HL-60 (cell line): Measurements from ENCODE around the gene CD1D.
"Not testable (repeated sequence)": the region's sequence is repeated elsewhere in the genome, so short reads cannot be mapped to it uniquely, and the experiment has no call there.

ENCODE experiments used
- DNase-seq, 2 experiments: peaks; one replicate each; pipeline ENCODE4 v3.0.0-alpha.2; 2010 to 2020; ENCODE audit warnings: low read depth in 1 of 2, low spot score in 1 of 2
- H3K27ac ChIP-seq: fragments of 250-450 bp; sonication (Bioruptor Pico); replicated peaks from 2 replicates; pipeline ENCODE4 v1.5.1; 2020; ENCODE audit warnings: mild to moderate bottlenecking, moderate library complexity
- H3K27me3 ChIP-seq: fragments of 250-450 bp; sonication (Bioruptor Pico); 2 replicates; pipeline ENCODE4 v1.5.1; 2021; ENCODE audit warnings: mild to moderate bottlenecking, moderate library complexity; ENCODE audit not compliant: insufficient read depth, poor library complexity, severe bottlenecking
- H3K4me3 ChIP-seq: replicated peaks from 2 replicates; pipeline ENCODE4 v1.5.1; 2011; ENCODE audit warnings: mild to moderate bottlenecking, control low read depth, low read length; ENCODE audit not compliant: insufficient read depth
- GABPA ChIP-seq: IDR thresholded peaks from 2 replicates; pipeline ENCODE4 v1.6.1; 2012; ENCODE audit warnings: low read depth
- POLR2AphosphoS5 ChIP-seq: IDR thresholded peaks from 2 replicates; pipeline ENCODE4 v1.6.1; 2012; ENCODE audit warnings: low read depth
- SPI1 ChIP-seq: IDR thresholded peaks from 2 replicates; pipeline ENCODE4 v1.6.1; 2012; ENCODE audit warnings: low read depth, mild to moderate bottlenecking, borderline replicate concordance
- TF ChIP-seq, protein P1 (sequence below): IDR thresholded peaks from one replicate; pipeline ENCODE4 v1.5.1; 2011; ENCODE audit warnings: low read length, control low read depth, inconsistent platforms; ENCODE audit not compliant: insufficient read depth
- TF ChIP-seq, protein P2 (sequence below): IDR thresholded peaks from 2 replicates; pipeline ENCODE4 v1.6.1; 2012; ENCODE audit warnings: low read depth; ENCODE audit not compliant: insufficient replicate concordance

CD1D gene

DNA sequence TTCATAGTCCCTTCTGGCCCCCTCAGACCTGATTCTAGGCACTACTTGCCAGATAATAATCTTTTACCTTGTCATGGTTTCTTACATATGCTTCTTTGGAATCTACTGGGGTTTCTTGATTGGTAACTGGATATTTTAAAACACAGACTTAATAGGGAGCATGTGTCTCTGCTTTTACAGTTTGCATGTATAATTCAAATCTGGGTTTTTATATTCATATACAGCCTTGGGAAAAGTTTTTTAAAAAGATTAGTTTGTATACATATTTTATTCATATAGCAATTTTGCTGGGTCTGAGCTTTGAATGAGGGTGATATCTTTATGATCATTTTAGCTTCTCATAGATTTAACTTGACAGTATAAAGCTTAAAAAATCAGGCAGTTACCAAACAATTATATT, 21.1 kb upstream of the CD1D start:
- TF ChIP-seq POLR2AphosphoS5 (no peak), GABPA (no peak), SPI1 (no peak)
- TF ChIP-seq, protein P1, sequence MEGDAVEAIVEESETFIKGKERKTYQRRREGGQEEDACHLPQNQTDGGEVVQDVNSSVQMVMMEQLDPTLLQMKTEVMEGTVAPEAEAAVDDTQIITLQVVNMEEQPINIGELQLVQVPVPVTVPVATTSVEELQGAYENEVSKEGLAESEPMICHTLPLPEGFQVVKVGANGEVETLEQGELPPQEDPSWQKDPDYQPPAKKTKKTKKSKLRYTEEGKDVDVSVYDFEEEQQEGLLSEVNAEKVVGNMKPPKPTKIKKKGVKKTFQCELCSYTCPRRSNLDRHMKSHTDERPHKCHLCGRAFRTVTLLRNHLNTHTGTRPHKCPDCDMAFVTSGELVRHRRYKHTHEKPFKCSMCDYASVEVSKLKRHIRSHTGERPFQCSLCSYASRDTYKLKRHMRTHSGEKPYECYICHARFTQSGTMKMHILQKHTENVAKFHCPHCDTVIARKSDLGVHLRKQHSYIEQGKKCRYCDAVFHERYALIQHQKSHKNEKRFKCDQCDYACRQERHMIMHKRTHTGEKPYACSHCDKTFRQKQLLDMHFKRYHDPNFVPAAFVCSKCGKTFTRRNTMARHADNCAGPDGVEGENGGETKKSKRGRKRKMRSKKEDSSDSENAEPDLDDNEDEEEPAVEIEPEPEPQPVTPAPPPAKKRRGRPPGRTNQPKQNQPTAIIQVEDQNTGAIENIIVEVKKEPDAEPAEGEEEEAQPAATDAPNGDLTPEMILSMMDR, result no peak
- TF ChIP-seq, protein P2, sequence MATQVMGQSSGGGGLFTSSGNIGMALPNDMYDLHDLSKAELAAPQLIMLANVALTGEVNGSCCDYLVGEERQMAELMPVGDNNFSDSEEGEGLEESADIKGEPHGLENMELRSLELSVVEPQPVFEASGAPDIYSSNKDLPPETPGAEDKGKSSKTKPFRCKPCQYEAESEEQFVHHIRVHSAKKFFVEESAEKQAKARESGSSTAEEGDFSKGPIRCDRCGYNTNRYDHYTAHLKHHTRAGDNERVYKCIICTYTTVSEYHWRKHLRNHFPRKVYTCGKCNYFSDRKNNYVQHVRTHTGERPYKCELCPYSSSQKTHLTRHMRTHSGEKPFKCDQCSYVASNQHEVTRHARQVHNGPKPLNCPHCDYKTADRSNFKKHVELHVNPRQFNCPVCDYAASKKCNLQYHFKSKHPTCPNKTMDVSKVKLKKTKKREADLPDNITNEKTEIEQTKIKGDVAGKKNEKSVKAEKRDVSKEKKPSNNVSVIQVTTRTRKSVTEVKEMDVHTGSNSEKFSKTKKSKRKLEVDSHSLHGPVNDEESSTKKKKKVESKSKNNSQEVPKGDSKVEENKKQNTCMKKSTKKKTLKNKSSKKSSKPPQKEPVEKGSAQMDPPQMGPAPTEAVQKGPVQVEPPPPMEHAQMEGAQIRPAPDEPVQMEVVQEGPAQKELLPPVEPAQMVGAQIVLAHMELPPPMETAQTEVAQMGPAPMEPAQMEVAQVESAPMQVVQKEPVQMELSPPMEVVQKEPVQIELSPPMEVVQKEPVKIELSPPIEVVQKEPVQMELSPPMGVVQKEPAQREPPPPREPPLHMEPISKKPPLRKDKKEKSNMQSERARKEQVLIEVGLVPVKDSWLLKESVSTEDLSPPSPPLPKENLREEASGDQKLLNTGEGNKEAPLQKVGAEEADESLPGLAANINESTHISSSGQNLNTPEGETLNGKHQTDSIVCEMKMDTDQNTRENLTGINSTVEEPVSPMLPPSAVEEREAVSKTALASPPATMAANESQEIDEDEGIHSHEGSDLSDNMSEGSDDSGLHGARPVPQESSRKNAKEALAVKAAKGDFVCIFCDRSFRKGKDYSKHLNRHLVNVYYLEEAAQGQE, result no peak
- Histone ChIP-seq H3K4me3 (no peak overlapping the region), H3K27ac (no peak overlapping the region), H3K27me3 (no peaks in the 10 kb centered on the region)
- no peak for DNase-seq

DNA sequence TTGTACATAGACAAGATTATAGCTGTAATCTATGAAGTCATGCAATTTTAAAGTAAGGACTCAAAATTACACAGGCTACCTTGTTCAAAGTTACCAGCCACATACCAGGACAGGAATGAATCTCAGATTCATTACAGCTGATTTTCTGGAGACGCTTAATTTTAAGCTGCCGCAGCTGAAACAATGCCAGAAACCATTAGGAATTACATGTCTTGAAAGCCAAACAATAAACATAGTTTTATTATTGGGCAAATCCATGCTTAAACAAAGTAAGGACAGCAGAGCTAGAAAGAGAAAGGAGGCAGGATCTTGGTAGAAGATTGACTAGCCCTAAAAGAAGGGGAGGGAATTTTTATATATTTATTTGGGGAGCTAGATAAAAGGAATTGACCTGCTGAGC, 19.2 kb upstream of the CD1D start:
- TF ChIP-seq, protein P2, result no peak
- TF ChIP-seq GABPA (no peak), POLR2AphosphoS5 (no peak), SPI1 (no peak)
- TF ChIP-seq, protein P1, result no peak
- H3K4me3 ChIP-seq, result no peak overlapping the region
- no peak for DNase-seq
- H3K27ac ChIP-seq, result no peak overlapping the region
- H3K27me3 ChIP-seq, result no peaks in the 10 kb centered on the region

DNA sequence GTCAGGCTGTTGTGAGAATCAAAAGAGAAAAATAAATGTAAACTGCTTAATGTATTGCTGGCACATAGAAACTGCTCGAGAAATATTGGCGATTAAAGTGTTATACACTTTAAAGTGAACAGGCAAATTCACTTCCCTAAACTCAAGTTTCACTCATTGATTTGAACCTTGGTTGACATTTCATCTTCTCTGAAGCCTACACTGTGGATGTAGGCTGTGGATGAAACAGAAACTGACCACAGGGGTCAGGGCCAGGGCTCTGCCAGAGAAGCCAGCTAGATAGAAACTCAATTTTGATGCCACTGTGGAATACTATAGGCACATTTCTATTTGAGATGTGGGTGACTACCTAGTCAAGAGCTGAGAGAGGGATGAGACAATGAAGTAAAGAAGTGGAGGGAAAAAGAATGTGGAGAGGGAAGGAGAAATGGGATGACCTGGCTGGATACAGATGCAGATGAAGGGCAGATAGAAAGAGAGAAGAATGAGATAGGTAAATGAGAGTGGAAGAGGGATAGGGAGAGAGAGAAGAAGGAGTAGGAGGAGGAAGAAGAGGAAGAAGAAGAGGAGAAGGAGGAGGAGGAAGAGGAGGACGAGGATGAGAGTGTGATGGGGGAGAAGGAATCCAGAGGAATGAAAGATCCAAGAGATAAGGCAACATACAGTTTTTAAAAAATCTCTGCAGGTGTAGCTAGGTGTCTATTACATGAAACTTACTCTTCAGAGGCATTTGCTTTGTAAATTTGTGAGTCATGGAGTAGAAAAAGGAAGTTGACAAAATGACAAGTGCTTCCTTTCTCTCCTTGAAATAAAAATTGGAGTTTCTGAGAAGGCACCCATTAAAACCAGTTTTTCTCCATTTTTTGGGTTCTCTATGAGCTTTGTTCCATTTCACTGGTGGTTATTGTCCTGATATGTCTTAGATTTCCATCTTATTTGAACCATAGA, 17.4 kb upstream of the CD1D start:
- no peaks in the 10 kb centered on the region for H3K27me3 ChIP-seq
- no peak for DNase-seq

DNA sequence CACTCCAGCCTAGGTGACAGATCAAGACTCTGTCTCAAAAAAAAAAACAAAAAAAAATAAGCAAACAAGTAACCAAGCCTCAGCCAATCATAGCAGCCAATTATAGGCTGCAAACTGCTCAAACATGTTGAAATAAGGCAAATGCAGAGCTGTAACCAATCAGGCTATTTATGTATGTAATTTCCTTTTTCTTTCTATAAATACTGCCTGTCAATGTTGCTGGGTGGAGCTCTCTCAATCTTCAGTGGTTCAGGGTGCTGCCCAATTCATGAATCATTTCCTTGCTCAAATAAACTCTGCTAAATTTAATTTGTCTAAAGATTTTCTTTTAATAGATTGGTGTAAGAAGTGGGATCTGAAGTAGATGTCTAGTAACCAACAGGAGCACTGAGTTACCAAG, 11.6 kb upstream of the CD1D start:
- H3K27me3 ChIP-seq, result no peaks in the 10 kb centered on the region
- no peak for DNase-seq
- H3K27ac ChIP-seq, result no peak overlapping the region
- H3K4me3 ChIP-seq, result no peak overlapping the region
- TF ChIP-seq, protein P1, result no peak
- TF ChIP-seq, protein P2, result no peak
- TF ChIP-seq GABPA (no peak), SPI1 (no peak), POLR2AphosphoS5 (no peak)

More for the DNA sequence above, 17.4 kb upstream of the CD1D start:
- Histone ChIP-seq H3K27ac (no peak overlapping the region), H3K4me3 (no peak overlapping the region)
- TF ChIP-seq SPI1 (peak; percentile 29; the same call in 1 of the 2 replicates), POLR2AphosphoS5 (no peak)

DNA sequence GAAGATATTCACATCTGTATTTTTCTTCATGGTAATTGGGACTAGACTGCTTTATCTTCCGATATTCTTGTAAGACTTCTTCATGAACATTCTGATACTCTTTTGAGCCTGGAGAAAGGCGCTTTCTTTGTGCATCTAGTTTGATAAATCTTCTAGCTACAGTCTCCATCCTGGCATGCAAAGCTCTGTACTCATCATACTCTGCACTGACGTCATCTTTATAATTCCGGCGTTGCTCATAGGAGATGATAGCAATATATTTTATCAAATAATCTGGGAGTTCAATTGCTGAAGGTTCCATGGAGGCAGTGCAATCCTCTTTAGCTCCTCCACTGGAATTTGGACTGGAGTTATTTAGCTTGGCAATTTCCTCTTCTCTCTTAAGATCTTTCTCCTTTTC, 4.8 kb upstream of the CD1D start:
- DNase-seq, H3K27ac ChIP-seq, H3K27me3 ChIP-seq, H3K4me3 ChIP-seq: not testable (repeated sequence)
